ENCODE results near the gene SLC6A18.
"Not testable (repeated sequence)": the region's sequence is repeated elsewhere in the genome, so short reads cannot be mapped to it uniquely, and the experiment has no call there.

Gene SLC6A18

GRCh38 chr5:1229023-1229422, 3.8 kb downstream of the SLC6A18 start:
- DNase-seq (ENCODE audit: low read depth in 1 of 2, low spot score in 1 of 2), result not testable (repeated sequence)

GRCh38 chr5:1229822-1230221, 4.6 kb downstream of the SLC6A18 start:
- DNase-seq (ENCODE audit: low read depth in 1 of 2, low spot score in 1 of 2), result no peak

GRCh38 chr5:1230551-1230950, 5.4 kb downstream of the SLC6A18 start:
- no peak for DNase-seq (ENCODE audit: low read depth in 1 of 2, low spot score in 1 of 2)

- no peak for DNase-seq (ENCODE audit: low read depth in 1 of 2, low spot score in 1 of 2)
Measured at GRCh38 chr5:1231354-1231905, 6.2 kb downstream of the SLC6A18 start.

GRCh38 chr5:1232780-1233179, 7.6 kb downstream of the SLC6A18 start:
- no peak for DNase-seq (ENCODE audit: low read depth in 1 of 2, low spot score in 1 of 2)

GRCh38 chr5:1235379-1235778, 10.2 kb downstream of the SLC6A18 start:
- no peak for DNase-seq (ENCODE audit: low read depth in 1 of 2, low spot score in 1 of 2)

- no peak for DNase-seq (ENCODE audit: low read depth in 1 of 2, low spot score in 1 of 2)
Measured at GRCh38 chr5:1235838-1236237, 10.7 kb downstream of the SLC6A18 start.

- DNase-seq (ENCODE audit: low read depth in 1 of 2, low spot score in 1 of 2), result no peak
Measured at GRCh38 chr5:1239505-1240251, 14.5 kb downstream of the SLC6A18 start.

- no peak for DNase-seq (ENCODE audit: low read depth in 1 of 2, low spot score in 1 of 2)
Measured at GRCh38 chr5:1240496-1241260, 15.5 kb downstream of the SLC6A18 start.

- DNase-seq (ENCODE audit: low read depth in 1 of 2, low spot score in 1 of 2), result no peak
Measured at GRCh38 chr5:1241509-1242080, 16.4 kb downstream of the SLC6A18 start.

- DNase-seq (ENCODE audit: low read depth in 1 of 2, low spot score in 1 of 2), result no peak
Measured at GRCh38 chr5:1242733-1243486, 17.7 kb downstream of the SLC6A18 start.

- DNase-seq (ENCODE audit: low read depth in 1 of 2, low spot score in 1 of 2), result no peak
Measured at GRCh38 chr5:1243487-1244130, 18.4 kb downstream of the SLC6A18 start.

- DNase-seq (ENCODE audit: low read depth in 1 of 2, low spot score in 1 of 2), result no peak
Measured at GRCh38 chr5:1244255-1244654, 19.1 kb downstream of the SLC6A18 start.

GRCh38 chr5:1244976-1245375, 19.8 kb downstream of the SLC6A18 start:
- DNase-seq (ENCODE audit: low read depth in 1 of 2, low spot score in 1 of 2), result no peak

GRCh38 chr5:1245905-1246576, 20.9 kb downstream of the SLC6A18 start:
- DNase-seq (ENCODE audit: low read depth in 1 of 2, low spot score in 1 of 2), result no peak

GRCh38 chr5:1246711-1247431, 21.7 kb downstream of the SLC6A18 start:
- no peak for DNase-seq (ENCODE audit: low read depth in 1 of 2, low spot score in 1 of 2)

- no peak for DNase-seq (ENCODE audit: low read depth in 1 of 2, low spot score in 1 of 2)
Measured at GRCh38 chr5:1247811-1248210, 22.6 kb downstream of the SLC6A18 start.

GRCh38 chr5:1249366-1250280, 24.4 kb downstream of the SLC6A18 start:
- DNase-seq (ENCODE audit: low read depth in 1 of 2, low spot score in 1 of 2), result no peak

All from stimulated activated CD4-positive, alpha-beta T cell treated with anti-CD3 and anti-CD28 coated beads, Interleukin-15, amount 100 ng/mL, for 1 hour (primary cell).